ENCODE data around the gene LRP1.

Gene LRP1

DNA sequence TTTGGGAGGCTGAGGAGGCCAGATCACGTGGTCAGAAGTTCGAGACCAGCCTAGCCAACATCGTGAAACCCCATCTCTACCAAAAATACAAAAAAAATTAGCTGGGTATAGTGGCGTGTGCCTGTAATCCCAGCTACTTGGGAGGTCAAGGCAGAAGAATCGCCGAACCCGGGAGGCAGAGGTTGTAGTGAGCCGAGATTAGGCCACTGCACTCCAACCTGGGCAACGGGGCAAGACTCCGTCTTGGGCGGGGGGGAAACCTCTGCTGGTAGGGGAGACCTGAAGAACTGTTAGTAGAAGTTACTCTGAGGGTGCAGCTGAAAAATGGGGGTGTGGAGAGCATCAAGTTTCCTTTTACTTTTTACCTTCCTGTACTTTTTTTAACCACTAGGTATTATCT lies 2.2 kb upstream of the LRP1 start:
- no peak for TF ChIP-seq CTCF (IDR thresholded peaks at IDR 0.05; ENCODE audit: insufficient read depth, low read length)
- TF ChIP-seq REST (IDR thresholded peaks at IDR 0.05; ENCODE audit: insufficient replicate concordance, low read depth), result no peak
- no peak for TF ChIP-seq POLR2AphosphoS5 (IDR thresholded peaks at IDR 0.05; ENCODE audit: low read depth)
- no peak for TF ChIP-seq SPI1 (IDR thresholded peaks at IDR 0.05; ENCODE audit: borderline replicate concordance, low read depth)
- no peak for TF ChIP-seq GABPA (IDR thresholded peaks at IDR 0.05; ENCODE audit: low read depth)
- DNase-seq (ENCODE audit: low read depth in 1 of 2, low spot score in 1 of 2), result no peak
- H3K27me3 ChIP-seq (ENCODE audit: insufficient read depth, poor library complexity, severe bottlenecking), result peaks cover 30% of the 10 kb centered on the region
- H3K27ac ChIP-seq (replicated peaks), result no peak overlapping the region
- no peak overlapping the region for H3K4me3 ChIP-seq (replicated peaks; ENCODE audit: insufficient read depth, low read length)

GRCh38 chr12:57126561-57126960 lies 1.7 kb upstream of the LRP1 start:
- DNase-seq (ENCODE audit: low read depth in 1 of 2, low spot score in 1 of 2), result no peak

More at GRCh38 chr12:57126561-57126960, 1.7 kb upstream of the LRP1 start:
- Histone ChIP-seq H3K27me3 (ENCODE audit: insufficient read depth, poor library complexity, severe bottlenecking) (peaks cover 30% of the 10 kb centered on the region), H3K4me3 (replicated peaks; ENCODE audit: insufficient read depth, low read length) (no peak overlapping the region), H3K27ac (replicated peaks) (no peak overlapping the region)
- TF ChIP-seq SPI1 (IDR thresholded peaks at IDR 0.05; ENCODE audit: borderline replicate concordance, low read depth) (no peak), POLR2AphosphoS5 (IDR thresholded peaks at IDR 0.05; ENCODE audit: low read depth) (no peak), CTCF (IDR thresholded peaks at IDR 0.05; ENCODE audit: insufficient read depth, low read length) (no peak), GABPA (IDR thresholded peaks at IDR 0.05; ENCODE audit: low read depth) (no peak), REST (IDR thresholded peaks at IDR 0.05; ENCODE audit: insufficient replicate concordance, low read depth) (no peak)
